BLaER1 treated with 17β-estradiol and CSF1 and Interleukin-3, amounts not matched to agents 10 nM and 100 nM (cell line): Measurements from ENCODE around the gene BRD8.

Experiments used
- H3K27ac ChIP-seq, 11 experiments: shearing (Covaris generic); formaldehyde crosslinking; 2 replicates each; pipeline ENCODE4 v1.8.1; 2022
- H3K27me3 ChIP-seq, 11 experiments: shearing (Covaris generic); formaldehyde crosslinking; 2 replicates each; pipeline ENCODE4 v1.8.1; 2022
- H3K36me3 ChIP-seq, 11 experiments: shearing (Covaris generic); formaldehyde crosslinking; 2 replicates each; pipeline ENCODE4 v1.8.1; 2022
- H3K4me1 ChIP-seq, 10 experiments: shearing (Covaris generic); formaldehyde crosslinking; 2 replicates each; pipeline ENCODE4 v1.8.1; 2022
- H3K4me2 ChIP-seq, 11 experiments: shearing (Covaris generic); formaldehyde crosslinking; 2 replicates each; pipeline ENCODE4 v1.8.1; 2022
- H3K4me3 ChIP-seq, 10 experiments: shearing (Covaris generic); formaldehyde crosslinking; 2 replicates each; pipeline ENCODE4 v1.8.1; 2022
- H3K9ac ChIP-seq, 11 experiments: shearing (Covaris generic); formaldehyde crosslinking; 2 replicates each; pipeline ENCODE4 v1.8.1; 2022
- H3K9me3 ChIP-seq, 11 experiments: shearing (Covaris generic); formaldehyde crosslinking; replicated peaks in 1 of 11; 2 replicates each; pipeline ENCODE4 v1.8.1; 2022
- H4K20me1 ChIP-seq, 11 experiments: shearing (Covaris generic); formaldehyde crosslinking; 2 replicates each; pipeline ENCODE4 v1.8.1; 2022
- Cebpa-rat ChIP-seq, 11 experiments: shearing (Covaris generic); IDR thresholded peaks; 2 replicates each; pipeline ENCODE4 v1.8.1; 2022

BRD8 gene, protein sequence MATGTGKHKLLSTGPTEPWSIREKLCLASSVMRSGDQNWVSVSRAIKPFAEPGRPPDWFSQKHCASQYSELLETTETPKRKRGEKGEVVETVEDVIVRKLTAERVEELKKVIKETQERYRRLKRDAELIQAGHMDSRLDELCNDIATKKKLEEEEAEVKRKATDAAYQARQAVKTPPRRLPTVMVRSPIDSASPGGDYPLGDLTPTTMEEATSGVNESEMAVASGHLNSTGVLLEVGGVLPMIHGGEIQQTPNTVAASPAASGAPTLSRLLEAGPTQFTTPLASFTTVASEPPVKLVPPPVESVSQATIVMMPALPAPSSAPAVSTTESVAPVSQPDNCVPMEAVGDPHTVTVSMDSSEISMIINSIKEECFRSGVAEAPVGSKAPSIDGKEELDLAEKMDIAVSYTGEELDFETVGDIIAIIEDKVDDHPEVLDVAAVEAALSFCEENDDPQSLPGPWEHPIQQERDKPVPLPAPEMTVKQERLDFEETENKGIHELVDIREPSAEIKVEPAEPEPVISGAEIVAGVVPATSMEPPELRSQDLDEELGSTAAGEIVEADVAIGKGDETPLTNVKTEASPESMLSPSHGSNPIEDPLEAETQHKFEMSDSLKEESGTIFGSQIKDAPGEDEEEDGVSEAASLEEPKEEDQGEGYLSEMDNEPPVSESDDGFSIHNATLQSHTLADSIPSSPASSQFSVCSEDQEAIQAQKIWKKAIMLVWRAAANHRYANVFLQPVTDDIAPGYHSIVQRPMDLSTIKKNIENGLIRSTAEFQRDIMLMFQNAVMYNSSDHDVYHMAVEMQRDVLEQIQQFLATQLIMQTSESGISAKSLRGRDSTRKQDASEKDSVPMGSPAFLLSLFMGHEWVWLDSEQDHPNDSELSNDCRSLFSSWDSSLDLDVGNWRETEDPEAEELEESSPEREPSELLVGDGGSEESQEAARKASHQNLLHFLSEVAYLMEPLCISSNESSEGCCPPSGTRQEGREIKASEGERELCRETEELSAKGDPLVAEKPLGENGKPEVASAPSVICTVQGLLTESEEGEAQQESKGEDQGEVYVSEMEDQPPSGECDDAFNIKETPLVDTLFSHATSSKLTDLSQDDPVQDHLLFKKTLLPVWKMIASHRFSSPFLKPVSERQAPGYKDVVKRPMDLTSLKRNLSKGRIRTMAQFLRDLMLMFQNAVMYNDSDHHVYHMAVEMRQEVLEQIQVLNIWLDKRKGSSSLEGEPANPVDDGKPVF

DNA sequence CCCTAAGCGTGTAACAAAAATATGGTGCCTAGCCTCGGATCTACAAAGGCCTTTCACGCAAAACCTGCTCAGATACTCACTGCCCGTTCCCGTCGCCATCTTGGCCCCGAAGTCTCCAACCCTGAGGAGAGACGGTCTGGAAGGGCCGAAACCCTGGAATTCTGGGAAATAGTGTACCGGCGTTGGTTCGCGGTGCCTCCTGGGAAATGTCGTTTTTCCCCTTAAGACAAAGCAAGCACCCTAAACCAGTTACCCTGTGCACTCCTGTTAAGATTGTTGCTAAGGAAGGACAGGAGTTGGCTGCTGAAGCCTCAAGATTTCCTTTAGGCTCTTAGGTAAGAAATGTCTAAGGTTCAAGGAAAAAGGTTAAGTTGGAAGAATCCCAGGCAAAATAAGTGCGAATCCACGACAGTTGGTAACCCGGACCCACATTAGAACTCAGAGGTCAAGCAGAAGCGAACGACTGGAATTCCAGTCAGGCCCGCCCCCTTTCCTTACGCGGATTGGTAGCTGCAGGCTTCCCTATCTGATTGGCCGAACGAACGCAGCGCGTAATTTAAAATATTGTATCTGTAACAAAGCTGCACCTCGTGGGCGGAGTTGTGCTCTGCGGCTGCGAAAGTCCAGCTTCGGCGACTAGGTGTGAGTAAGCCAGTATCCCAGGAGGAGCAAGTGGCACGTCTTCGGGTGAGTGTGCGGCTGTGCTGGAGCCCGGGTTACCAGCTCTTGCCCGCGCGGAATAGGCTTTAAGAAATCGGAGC is at the start of gene BRD8, which contains the start of gene KIF20A:
Gene BRD8, minus strand, starts transcription at position 115 of the 761 bp plus-strand sequence. Its CDS starts 16 bp downstream, at position 99.
Gene KIF20A, plus strand, starts transcription at position 597 of the 761 bp plus-strand sequence. CDS start 569 bp downstream, outside the sequence.
- Histone ChIP-seq H3K27ac (peak within 1 kb of the TSS; percentile 71 to 96 (median 92)), H3K27me3 (no peaks in the 10 kb centered on the region), H3K4me2 (peak within 1 kb of the TSS; percentile 88 to 98 (median 94)), H4K20me1 (peaks cover 0 to 57% (median 37%) of the 10 kb centered on the region in 11 experiments; a peak in 18 of 22 replicates), H3K36me3 (peaks cover 53 to 70% (median 66%) of the 10 kb centered on the region in 11 experiments), H3K4me3 (peak within 1 kb of the TSS; percentile 81 to 99 (median 86)), H3K9ac (peak within 1 kb of the TSS; percentile 86 to 95 (median 91)), H3K4me1 (peaks cover 26 to 39% (median 35%) of the 10 kb centered on the region in 10 experiments), H3K9me3 (no peaks in the 10 kb centered on the region)
- no peak for TF ChIP-seq Cebpa-rat (IDR thresholded peaks at IDR 0.05)

DNA sequence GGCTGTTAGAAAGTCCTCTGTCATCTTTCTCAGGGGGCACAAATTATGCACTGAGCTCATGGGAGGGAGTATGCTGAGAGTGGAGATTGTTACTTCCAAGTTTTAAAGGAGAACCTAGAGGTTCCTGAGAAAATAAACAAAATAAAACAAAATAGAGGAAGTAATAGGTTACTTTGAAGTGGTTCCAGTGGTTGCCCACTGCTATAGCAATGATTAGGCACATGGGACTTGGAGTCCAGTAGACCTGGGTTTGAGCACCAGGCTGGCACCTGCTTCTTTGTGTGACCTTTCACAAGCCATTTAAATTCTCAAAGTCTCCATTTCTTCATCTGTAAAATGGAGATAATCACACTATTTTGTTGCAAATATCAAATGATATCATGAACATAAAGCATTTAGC is 48.5 kb upstream of the BRD8 start:
- Histone ChIP-seq H3K9ac (no peak overlapping the region), H3K36me3 (no peaks in the 10 kb centered on the region), H3K4me2 (no peak overlapping the region), H4K20me1 (no peaks in the 10 kb centered on the region), H3K27me3 (peaks cover 0 to 8% (median 0%) of the 10 kb centered on the region in 11 experiments; a peak in 1 of 22 replicates), H3K4me1 (peaks cover 0 to 7% (median 5%) of the 10 kb centered on the region in 10 experiments; a peak in 14 of 20 replicates), H3K9me3 (peaks cover 11 to 18% (median 16%) of the 10 kb centered on the region in 11 experiments), H3K4me3 (no peak overlapping the region), H3K27ac (no peak overlapping the region)
- no peak for TF ChIP-seq Cebpa-rat (IDR thresholded peaks at IDR 0.05)

DNA sequence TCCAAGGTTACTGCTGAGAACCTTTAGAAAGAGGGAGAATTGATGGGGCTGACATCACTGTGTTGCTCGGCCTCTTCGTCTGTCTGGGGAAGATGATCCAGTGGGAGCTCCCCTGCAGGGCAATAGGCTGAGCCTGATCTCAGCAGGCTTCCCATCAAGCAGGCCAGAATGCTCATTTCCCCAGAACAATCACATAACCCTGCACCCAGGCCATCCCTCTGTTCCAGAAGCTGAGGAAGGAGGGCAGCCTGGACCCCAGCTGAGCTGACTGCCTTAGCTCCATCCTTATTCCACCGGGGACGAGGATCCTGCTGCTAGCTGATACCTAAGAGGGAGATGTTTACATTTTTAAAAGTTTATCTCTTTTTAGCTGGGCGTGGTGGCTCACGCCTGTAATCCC is 46.3 kb upstream of the BRD8 start:
- Histone ChIP-seq H3K9ac (no peak overlapping the region), H3K4me2 (no peak overlapping the region), H3K27me3 (peaks cover 0 to 8% (median 0%) of the 10 kb centered on the region in 11 experiments; a peak in 1 of 22 replicates), H3K4me3 (no peak overlapping the region), H4K20me1 (no peaks in the 10 kb centered on the region), H3K36me3 (no peaks in the 10 kb centered on the region), H3K27ac (no peak overlapping the region), H3K9me3 (peaks cover 11 to 18% (median 16%) of the 10 kb centered on the region in 11 experiments), H3K4me1 (no peaks in the 10 kb centered on the region)
- no peak for TF ChIP-seq Cebpa-rat (IDR thresholded peaks at IDR 0.05)

DNA sequence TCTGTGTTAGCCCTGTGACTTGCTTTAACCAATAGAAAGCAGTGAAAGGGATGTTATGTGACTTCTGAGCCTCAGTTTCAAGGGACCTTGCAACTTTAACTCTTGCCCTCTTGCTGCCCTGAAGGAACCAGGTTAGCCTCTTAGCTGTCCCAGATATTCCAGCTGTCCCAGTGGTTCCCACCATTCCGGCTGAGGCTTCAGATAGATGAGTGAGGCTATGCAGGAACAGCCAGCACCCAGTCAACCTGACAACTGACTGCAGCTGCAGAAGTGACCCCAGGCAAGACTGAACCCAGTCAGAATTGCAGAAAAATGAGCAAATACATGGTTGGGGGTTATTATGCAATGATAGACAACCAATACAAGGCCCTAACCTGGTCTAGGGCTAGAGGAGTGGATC is 45.1 kb upstream of the BRD8 start:
- no peaks in the 10 kb centered on the region for H3K4me1 ChIP-seq
- H3K9me3 ChIP-seq = peaks cover 11 to 26% (median 24%) of the 10 kb centered on the region in 11 experiments
- TF ChIP-seq Cebpa-rat (IDR thresholded peaks at IDR 0.05) = no peak
- H3K4me2 ChIP-seq = no peak overlapping the region
- no peak overlapping the region for H3K9ac ChIP-seq
- no peaks in the 10 kb centered on the region for H3K36me3 ChIP-seq
- peaks cover 0 to 8% (median 0%) of the 10 kb centered on the region in 11 experiments; a peak in 1 of 22 replicates for H3K27me3 ChIP-seq
- H4K20me1 ChIP-seq = no peaks in the 10 kb centered on the region
- no peak overlapping the region for H3K4me3 ChIP-seq
- H3K27ac ChIP-seq = no peak overlapping the region

DNA sequence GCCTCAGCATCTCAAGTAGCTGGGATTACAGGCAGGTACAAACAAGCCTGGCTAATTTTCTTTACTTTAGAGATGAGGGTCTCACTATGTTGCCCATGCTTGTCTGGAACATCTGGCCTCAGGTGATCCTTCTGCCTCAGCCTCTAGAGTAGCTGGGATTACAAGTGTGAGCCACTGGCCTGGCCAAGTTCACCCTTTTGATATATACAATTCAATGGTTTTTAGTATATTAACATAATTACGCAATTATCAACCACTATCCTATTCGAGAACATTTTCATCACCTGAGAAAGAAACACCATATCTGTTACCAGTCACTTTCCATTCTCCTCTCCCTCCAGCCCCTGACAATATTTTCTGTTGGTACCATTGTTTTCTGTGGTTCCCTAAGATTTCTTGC is 38.4 kb upstream of the BRD8 start:
- H3K9ac ChIP-seq = no peak overlapping the region
- H3K4me3 ChIP-seq = no peak overlapping the region
- H3K4me1 ChIP-seq = peaks cover 7 to 17% (median 14%) of the 10 kb centered on the region in 10 experiments
- H3K27ac ChIP-seq = no peak overlapping the region
- TF ChIP-seq Cebpa-rat (IDR thresholded peaks at IDR 0.05) = peak in 6 of 11 experiments; percentile 19 to 73 (median 43); a peak in 6 of 22 replicates
- H3K9me3 ChIP-seq = peaks cover 0 to 9% (median 7%) of the 10 kb centered on the region in 11 experiments; a peak in 7 of 22 replicates
- no peak overlapping the region for H3K4me2 ChIP-seq
- no peaks in the 10 kb centered on the region for H3K27me3 ChIP-seq
- no peaks in the 10 kb centered on the region for H4K20me1 ChIP-seq
- peaks cover 0 to 3% (median 0%) of the 10 kb centered on the region in 11 experiments; a peak in 1 of 22 replicates for H3K36me3 ChIP-seq

DNA sequence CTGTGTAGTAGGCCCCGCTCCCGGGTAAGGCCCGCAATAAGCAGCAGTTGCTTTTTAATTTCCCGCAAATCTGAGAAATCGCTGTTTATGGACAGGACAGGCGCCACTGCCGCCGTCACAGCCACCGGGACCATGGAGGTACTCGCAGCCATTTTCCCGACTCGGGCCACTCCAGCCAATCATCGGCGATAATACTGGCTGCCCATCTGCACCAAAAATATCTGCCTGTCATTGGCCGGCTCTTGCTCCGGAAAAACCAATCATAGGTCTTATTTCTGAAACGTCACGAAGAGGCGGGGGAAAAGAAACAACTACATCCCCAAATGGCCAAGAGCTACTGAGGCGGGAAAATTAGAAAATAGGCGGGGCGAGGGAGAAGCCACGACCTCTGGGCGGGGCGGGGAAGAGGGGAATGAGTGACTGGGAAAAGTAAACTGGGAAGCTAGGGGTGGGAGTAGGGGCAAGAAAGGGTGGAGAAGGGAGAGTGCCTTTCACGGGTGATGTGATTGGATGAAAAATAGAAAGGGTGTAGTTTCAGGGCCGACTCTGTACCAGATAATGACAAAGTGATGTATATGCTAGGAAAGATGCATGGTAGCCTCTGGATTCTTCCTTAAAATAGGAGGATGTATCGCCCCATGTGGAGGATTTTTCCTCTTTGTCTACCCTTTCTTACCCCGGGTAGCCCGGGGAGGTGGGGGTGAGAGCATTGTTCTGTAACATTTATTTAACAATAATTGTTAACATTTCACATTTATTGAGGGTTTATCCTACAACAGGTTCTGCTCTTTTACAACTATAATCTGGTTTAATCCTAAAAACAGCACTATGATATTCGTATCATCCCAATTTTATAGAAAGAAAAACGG is 35.0 kb upstream of the BRD8 start, which contains the start of gene CDC23:
Gene CDC23, minus strand, starts transcription at position 163 of the 869 bp plus-strand sequence. Its CDS starts 11 bp downstream, at position 152.
- no peak for TF ChIP-seq Cebpa-rat (IDR thresholded peaks at IDR 0.05)
- Histone ChIP-seq H3K27me3 (no peaks in the 10 kb centered on the region), H3K4me3 (peak within 1 kb of the TSS; percentile 79 to 99 (median 96)), H3K9me3 (no peaks in the 10 kb centered on the region), H3K4me2 (peak within 1 kb of the TSS; percentile 84 to 96 (median 91)), H3K36me3 (peaks cover 7 to 37% (median 32%) of the 10 kb centered on the region in 11 experiments), H4K20me1 (peaks cover 0 to 11% (median under 1%) of the 10 kb centered on the region in 11 experiments; a peak in 8 of 22 replicates), H3K27ac (peak within 1 kb of the TSS; percentile 76 to 92 (median 86); a peak in 21 of 22 replicates), H3K9ac (peak within 1 kb of the TSS; percentile 84 to 98 (median 92)), H3K4me1 (peaks cover 15 to 25% (median 23%) of the 10 kb centered on the region in 10 experiments)

DNA sequence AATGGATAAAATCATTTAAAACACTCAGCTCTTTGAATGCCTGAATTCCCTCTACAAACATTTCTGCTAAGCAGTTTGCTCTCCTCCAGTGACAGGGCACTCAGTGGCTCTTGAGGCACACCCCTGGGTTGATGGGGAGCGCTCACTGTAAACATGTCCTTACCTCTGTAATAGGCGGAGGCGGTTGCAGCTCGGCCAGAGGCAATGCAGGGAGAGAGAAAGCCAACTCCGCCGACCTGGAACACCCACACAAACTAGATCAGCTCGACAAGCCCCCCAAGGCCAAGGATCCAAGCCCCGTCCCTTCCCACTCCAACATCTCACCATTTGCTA is 34.4 kb upstream of the BRD8 start:
- Histone ChIP-seq H4K20me1 (peaks cover 0 to 14% (median 6%) of the 10 kb centered on the region in 11 experiments; a peak in 10 of 22 replicates), H3K27me3 (no peaks in the 10 kb centered on the region), H3K9me3 (no peaks in the 10 kb centered on the region), H3K4me3 (peak overlapping the region; percentile 79 to 99 (median 96)), H3K36me3 (peaks cover 13 to 43% (median 38%) of the 10 kb centered on the region in 11 experiments), H3K27ac (peak overlapping the region; percentile 76 to 92 (median 86); a peak in 21 of 22 replicates), H3K4me2 (peak overlapping the region; percentile 84 to 96 (median 91)), H3K9ac (peak overlapping the region; percentile 84 to 98 (median 92)), H3K4me1 (peaks cover 15 to 25% (median 23%) of the 10 kb centered on the region in 10 experiments)
- no peak for TF ChIP-seq Cebpa-rat (IDR thresholded peaks at IDR 0.05)
